Measurements from ENCODE around the gene CHST11.
"Not testable (repeated sequence)": the region's sequence is repeated elsewhere in the genome, so short reads cannot be mapped to it uniquely, and the experiment has no call there.

Gene CHST11

DNA sequence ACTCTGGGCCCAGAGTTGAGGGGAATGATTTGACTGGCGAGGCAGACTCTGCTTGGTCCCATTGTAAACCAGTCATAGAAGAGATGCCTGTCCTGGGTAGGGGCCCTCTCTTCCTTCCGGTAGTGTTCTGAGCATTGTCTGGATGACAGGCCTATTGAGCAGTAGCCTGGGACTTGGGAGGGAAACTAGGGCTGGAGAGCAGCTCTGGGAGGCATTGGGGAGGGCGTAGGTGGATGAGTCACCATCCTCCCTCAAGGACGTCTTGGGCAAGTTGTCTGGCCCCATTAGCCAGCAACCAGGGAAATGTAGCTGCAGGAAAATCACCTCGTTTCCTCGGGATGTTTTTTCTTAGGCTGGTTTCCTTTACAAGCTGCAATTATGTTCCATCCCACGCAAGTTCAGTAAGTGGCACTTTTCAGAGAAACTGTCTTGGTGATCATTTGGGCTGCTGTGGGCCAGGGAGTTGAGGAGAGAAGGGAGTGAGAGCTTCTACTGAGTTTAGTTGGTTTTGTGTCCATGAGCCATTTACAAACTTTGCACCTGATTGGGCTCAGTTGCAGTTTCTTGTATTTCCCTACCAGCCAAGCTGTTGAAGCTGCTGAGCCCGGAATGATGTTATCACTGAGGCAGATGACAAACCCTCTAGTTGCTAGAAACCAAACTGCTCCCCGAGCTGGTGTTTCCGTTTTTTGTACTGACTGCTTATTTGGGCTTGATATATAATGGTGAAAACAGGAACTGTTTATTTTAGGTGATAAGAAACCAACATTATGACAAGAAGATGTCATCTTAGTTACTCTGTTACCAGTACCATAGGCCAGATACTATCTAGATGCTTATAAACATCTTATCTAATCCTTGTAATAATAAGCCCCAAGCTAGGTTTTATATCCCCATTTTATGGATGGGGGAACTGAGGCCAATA is 147.6 kb downstream of the CHST11 start:
- H3K9ac ChIP-seq (ENCODE audit: low read length), result no peak overlapping the region
- H3K9me3 ChIP-seq (ENCODE audit: low read length), result no peaks in the 10 kb centered on the region
- H3K27me3 ChIP-seq (ENCODE audit: control insufficient read depth in 1 of 2, insufficient read depth in 2 of 2, low read length in 2 of 2), result no peaks in the 10 kb centered on the region
- no peaks in the 10 kb centered on the region for H3K36me3 ChIP-seq (ENCODE audit: insufficient read depth, low read length)
- no peak overlapping the region for H3K4me3 ChIP-seq (ENCODE audit: low read depth in 1 of 2, low read length in 2 of 2)
- peak overlapping the region; percentile 37 for H3K27ac ChIP-seq (ENCODE audit: low read depth, low read length)
- H3K4me1 ChIP-seq (ENCODE audit: insufficient read depth, low read length), result peaks cover 13% of the 10 kb centered on the region

DNA sequence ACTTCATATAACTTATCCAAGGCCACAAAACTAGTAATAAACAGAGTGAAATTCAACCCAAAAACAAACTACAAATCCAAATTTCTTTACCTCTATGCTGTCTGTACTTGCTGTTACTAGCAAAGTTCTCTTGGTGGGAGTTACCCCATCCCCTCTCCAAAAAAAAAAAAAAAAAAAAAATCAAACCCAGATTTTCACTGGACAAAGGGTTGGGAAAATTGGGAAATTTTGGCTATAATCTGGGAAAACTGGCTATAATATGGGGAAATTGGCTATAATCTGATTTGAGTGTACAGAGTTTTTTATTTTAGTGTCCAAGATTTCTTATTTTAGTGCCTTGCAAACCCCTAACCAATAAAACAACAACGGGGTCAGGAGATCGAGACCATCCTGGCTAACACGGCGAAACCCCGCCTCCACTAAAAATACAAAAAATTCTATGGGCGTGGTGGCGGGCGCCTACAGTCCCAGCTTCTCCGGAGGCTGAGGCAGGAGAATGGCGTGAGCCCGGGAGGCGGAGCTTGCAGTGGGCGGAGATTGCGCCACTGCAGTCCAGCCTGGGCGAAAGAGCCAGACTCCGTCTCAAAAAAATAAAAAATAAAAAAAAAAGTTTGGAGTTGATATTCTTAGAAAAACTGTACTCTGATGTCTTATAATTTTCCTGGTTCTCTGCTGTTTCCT is 148.4 kb downstream of the CHST11 start:
- Histone ChIP-seq H3K27me3 (ENCODE audit: control insufficient read depth in 1 of 2, insufficient read depth in 2 of 2, low read length in 2 of 2) (no peaks in the 10 kb centered on the region), H3K9ac (ENCODE audit: low read length) (no peak overlapping the region), H3K4me1 (ENCODE audit: insufficient read depth, low read length) (peaks cover 13% of the 10 kb centered on the region), H3K36me3 (ENCODE audit: insufficient read depth, low read length) (no peaks in the 10 kb centered on the region), H3K9me3 (ENCODE audit: low read length) (no peaks in the 10 kb centered on the region), H3K4me3 (ENCODE audit: low read depth in 1 of 2, low read length in 2 of 2) (no peak overlapping the region), H3K27ac (ENCODE audit: low read depth, low read length) (no peak overlapping the region)

DNA sequence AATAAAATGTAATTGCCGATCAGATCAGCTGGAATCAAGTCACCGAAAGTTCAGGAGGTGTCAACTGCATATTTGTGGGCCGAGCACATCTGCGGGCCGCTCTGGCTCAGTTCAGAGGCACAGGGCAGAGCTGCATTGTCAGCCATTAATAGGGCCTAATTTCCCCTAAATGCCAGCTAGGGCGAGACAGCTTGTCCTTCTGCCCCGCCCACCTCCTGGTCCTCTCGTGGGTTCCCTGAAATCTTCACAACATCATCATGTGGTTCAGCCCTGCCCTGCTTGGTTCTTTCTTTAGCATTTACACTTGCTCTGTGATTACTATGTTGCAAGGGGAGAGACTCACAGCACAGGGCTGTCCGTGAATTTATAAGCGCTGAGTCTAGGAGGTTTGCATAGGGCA is 148.9 kb downstream of the CHST11 start:
- H3K36me3 ChIP-seq (ENCODE audit: insufficient read depth, low read length), result no peaks in the 10 kb centered on the region
- H3K9me3 ChIP-seq (ENCODE audit: low read length), result no peaks in the 10 kb centered on the region
- peaks cover 13% of the 10 kb centered on the region for H3K4me1 ChIP-seq (ENCODE audit: insufficient read depth, low read length)
- no peak overlapping the region for H3K27ac ChIP-seq (ENCODE audit: low read depth, low read length)
- H3K9ac ChIP-seq (ENCODE audit: low read length), result no peak overlapping the region
- no peaks in the 10 kb centered on the region for H3K27me3 ChIP-seq (ENCODE audit: control insufficient read depth in 1 of 2, insufficient read depth in 2 of 2, low read length in 2 of 2)
- no peak overlapping the region for H3K4me3 ChIP-seq (ENCODE audit: low read depth in 1 of 2, low read length in 2 of 2)

DNA sequence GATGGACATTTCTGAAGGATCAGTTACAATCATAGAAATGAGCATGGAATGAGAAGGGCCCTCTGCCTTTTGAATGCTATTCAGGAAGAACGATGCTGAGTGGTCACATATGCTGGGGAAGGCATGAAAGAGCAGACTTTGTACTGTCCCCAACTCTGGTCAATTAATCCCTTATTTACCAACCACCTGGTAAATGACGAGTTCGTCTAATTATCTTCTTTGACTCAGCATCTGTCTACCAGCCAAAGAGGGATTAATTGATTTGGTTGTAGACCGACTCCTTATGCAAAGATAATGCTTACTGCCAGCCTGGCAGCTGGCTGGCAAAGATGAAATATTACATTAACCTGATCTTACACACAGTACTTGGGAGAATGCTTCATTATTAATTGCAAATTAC is 152.2 kb downstream of the CHST11 start:
- peaks cover 11% of the 10 kb centered on the region for H3K4me1 ChIP-seq (ENCODE audit: insufficient read depth, low read length)

DNA sequence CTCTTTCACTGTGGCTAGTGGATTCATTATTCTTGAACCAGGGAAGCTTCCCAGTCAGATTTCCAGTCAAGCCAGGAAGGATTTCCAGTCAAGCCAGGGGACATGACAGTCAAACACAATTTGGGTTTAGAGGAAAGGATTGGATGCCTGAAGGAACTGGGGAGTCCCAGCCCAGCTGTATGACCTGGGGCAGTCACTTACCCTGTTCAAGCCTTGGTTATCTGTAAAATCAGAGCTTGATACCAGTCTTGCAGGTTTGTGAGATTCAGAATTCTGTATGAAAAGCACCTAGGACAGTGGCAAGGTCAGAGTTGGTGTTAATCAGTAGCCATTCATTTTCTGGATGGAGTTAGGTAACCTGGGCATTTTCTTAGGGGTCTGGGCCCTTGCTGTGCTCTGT is 152.7 kb downstream of the CHST11 start:
- Histone ChIP-seq H3K27ac (ENCODE audit: low read depth, low read length) (no peak overlapping the region), H3K9ac (ENCODE audit: low read length) (no peak overlapping the region), H3K9me3 (ENCODE audit: low read length) (no peaks in the 10 kb centered on the region), H3K36me3 (ENCODE audit: insufficient read depth, low read length) (no peaks in the 10 kb centered on the region), H3K4me1 (ENCODE audit: insufficient read depth, low read length) (peaks cover 10% of the 10 kb centered on the region), H3K27me3 (ENCODE audit: control insufficient read depth in 1 of 2, insufficient read depth in 2 of 2, low read length in 2 of 2) (no peaks in the 10 kb centered on the region), H3K4me3 (ENCODE audit: low read depth in 1 of 2, low read length in 2 of 2) (no peak overlapping the region)

More for the DNA sequence above, 152.2 kb downstream of the CHST11 start:
- Histone ChIP-seq H3K27ac (ENCODE audit: low read depth, low read length) (no peak overlapping the region), H3K9me3 (ENCODE audit: low read length) (no peaks in the 10 kb centered on the region), H3K9ac (ENCODE audit: low read length) (no peak overlapping the region), H3K27me3 (ENCODE audit: control insufficient read depth in 1 of 2, insufficient read depth in 2 of 2, low read length in 2 of 2) (no peaks in the 10 kb centered on the region), H3K36me3 (ENCODE audit: insufficient read depth, low read length) (no peaks in the 10 kb centered on the region), H3K4me3 (ENCODE audit: low read depth in 1 of 2, low read length in 2 of 2) (no peak overlapping the region)

- Histone ChIP-seq H3K27me3 (ENCODE audit: control insufficient read depth in 1 of 2, insufficient read depth in 2 of 2, low read length in 2 of 2) (no peaks in the 10 kb centered on the region), H3K27ac (ENCODE audit: low read depth, low read length) (no peak overlapping the region), H3K9me3 (ENCODE audit: low read length) (no peaks in the 10 kb centered on the region), H3K4me3 (ENCODE audit: low read depth in 1 of 2, low read length in 2 of 2) (no peak overlapping the region), H3K9ac (ENCODE audit: low read length) (no peak overlapping the region), H3K4me1 (ENCODE audit: insufficient read depth, low read length) (peaks cover 21% of the 10 kb centered on the region), H3K36me3 (ENCODE audit: insufficient read depth, low read length) (no peaks in the 10 kb centered on the region)
These were observed 153.9 kb downstream of the CHST11 start for GRCh38 chr12:104610513-104611235.

DNA sequence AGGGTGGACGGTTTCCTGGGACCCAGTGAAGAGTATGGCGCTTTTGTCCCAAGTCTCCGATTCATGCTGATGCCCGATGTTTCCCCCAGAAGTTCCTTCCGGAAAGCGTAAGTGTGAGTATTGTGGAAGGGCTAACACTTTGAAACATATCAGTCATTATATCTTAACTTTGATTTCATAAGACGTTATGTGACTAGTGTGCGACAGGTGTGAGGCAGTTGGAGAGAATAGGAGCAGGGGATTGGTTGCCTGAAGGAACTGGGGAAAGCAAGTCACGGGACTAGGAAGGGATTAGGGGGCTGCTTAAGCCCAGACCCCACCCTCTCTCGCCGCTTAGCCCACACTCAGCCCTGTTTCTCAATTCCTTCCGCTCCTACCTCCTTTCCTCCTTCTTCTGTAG is 154.9 kb downstream of the CHST11 start:
- H3K4me1 ChIP-seq (ENCODE audit: insufficient read depth, low read length), result peaks cover 27% of the 10 kb centered on the region
- no peaks in the 10 kb centered on the region for H3K36me3 ChIP-seq (ENCODE audit: insufficient read depth, low read length)
- no peaks in the 10 kb centered on the region for H3K27me3 ChIP-seq (ENCODE audit: control insufficient read depth in 1 of 2, insufficient read depth in 2 of 2, low read length in 2 of 2)
- H3K9me3 ChIP-seq (ENCODE audit: low read length), result no peaks in the 10 kb centered on the region
- H3K4me3 ChIP-seq (ENCODE audit: low read depth in 1 of 2, low read length in 2 of 2), result no peak overlapping the region
- no peak overlapping the region for H3K27ac ChIP-seq (ENCODE audit: low read depth, low read length)
- H3K9ac ChIP-seq (ENCODE audit: low read length), result no peak overlapping the region

DNA sequence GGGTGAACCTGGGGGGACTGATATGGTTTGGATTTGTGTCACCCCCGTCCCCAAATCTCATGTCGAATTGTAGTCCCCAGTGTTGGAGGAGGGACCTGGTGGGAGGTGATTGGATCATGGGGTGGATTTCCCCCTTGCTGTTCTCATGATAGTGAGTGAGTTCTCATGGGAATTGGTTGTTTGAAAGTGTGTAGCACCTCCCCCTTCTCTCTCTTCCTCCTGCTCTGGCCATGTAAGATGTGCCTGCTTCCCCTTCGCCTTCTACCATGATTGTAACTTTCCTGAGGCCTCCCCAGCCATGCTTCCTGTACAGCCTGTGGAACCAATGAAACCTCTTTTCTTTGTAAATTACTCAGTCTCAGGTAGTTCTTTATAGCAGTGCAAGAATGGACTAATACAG is 156.6 kb downstream of the CHST11 start:
- not testable (repeated sequence) for H3K27ac ChIP-seq (ENCODE audit: low read depth, low read length); H3K27me3 ChIP-seq (ENCODE audit: control insufficient read depth in 1 of 2, insufficient read depth in 2 of 2, low read length in 2 of 2); H3K4me3 ChIP-seq (ENCODE audit: low read depth in 1 of 2, low read length in 2 of 2); H3K9me3 ChIP-seq (ENCODE audit: low read length); H3K9ac ChIP-seq (ENCODE audit: low read length); H3K36me3 ChIP-seq (ENCODE audit: insufficient read depth, low read length)
- H3K4me1 ChIP-seq (ENCODE audit: insufficient read depth, low read length), result peaks cover 34% of the 10 kb centered on the region

DNA sequence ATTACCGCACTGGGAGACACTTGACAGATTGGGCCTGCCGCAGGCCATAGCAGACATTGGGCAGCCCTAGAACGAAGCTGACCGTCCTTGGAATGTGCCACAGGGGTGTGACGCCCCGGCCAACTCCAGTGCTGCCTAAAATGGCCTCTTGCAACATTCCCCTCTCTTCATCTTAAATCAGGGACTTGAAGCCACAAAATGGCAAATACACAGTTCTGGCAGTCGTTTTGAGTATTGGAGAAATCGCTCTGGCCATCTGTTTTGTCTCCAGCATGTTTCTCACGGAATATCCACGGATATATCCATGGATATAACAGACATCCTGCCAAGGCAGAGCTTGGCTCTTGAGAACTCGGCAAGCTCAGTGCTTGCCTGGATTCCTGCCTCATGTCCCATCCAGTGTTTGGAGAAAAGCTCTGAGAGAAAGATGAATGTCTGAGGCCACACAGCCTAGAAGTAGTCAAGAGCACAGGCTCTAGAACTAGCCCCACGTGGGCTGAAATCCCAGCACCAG is 158.4 kb downstream of the CHST11 start:
- Histone ChIP-seq H3K36me3 (ENCODE audit: insufficient read depth, low read length) (no peaks in the 10 kb centered on the region), H3K9ac (ENCODE audit: low read length) (no peak overlapping the region), H3K4me1 (ENCODE audit: insufficient read depth, low read length) (peaks cover 34% of the 10 kb centered on the region), H3K4me3 (ENCODE audit: low read depth in 1 of 2, low read length in 2 of 2) (peak overlapping the region in 1 of 2 donors; percentile 28), H3K27me3 (ENCODE audit: control insufficient read depth in 1 of 2, insufficient read depth in 2 of 2, low read length in 2 of 2) (no peaks in the 10 kb centered on the region), H3K9me3 (ENCODE audit: low read length) (no peaks in the 10 kb centered on the region), H3K27ac (ENCODE audit: low read depth, low read length) (peak overlapping the region; percentile 72)

DNA sequence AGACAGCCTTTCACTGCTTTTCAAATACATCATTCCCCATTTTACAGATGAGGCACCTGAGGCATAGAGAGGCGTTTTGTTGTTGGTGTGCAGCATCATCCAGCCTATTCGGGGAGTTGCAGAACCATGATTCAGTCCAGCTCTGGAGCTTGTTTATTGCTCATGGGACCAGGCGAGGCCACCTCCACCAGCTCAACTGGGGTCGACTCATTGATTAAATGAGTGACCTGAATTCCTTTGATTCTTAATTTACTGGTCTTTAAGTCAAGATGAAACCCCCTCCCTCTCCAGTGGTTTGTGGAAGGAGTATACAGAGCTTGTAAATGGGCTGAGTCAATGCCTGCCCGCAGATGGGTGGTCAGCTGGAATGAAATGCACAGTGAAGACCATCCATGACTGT is 161.9 kb downstream of the CHST11 start:
- Histone ChIP-seq H3K36me3 (ENCODE audit: insufficient read depth, low read length) (no peaks in the 10 kb centered on the region), H3K4me1 (ENCODE audit: insufficient read depth, low read length) (peaks cover 32% of the 10 kb centered on the region), H3K9me3 (ENCODE audit: low read length) (no peaks in the 10 kb centered on the region), H3K4me3 (ENCODE audit: low read depth in 1 of 2, low read length in 2 of 2) (no peak overlapping the region), H3K27me3 (ENCODE audit: control insufficient read depth in 1 of 2, insufficient read depth in 2 of 2, low read length in 2 of 2) (no peaks in the 10 kb centered on the region), H3K27ac (ENCODE audit: low read depth, low read length) (no peak overlapping the region), H3K9ac (ENCODE audit: low read length) (no peak overlapping the region)

DNA sequence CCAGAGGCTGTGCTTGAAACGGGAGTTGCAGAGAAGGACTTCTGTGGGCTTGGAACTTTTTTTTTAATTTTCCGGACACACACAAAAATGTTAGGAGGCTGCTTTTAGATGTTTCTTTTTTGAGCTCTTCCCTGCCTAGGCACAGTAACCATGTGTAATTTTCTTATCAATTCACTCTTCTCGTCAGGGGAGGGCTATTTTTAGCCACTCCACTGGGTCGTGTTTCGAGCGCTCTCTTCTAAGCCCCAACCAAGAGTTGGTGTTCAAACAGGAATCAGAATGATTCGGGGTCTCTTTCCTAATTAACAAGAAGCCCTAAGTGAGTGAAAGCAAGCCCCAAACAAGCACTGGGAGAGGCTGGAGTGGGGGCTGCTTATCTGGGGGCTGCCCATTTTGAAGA is 162.6 kb downstream of the CHST11 start:
- H3K9me3 ChIP-seq (ENCODE audit: low read length), result no peaks in the 10 kb centered on the region
- no peaks in the 10 kb centered on the region for H3K27me3 ChIP-seq (ENCODE audit: control insufficient read depth in 1 of 2, insufficient read depth in 2 of 2, low read length in 2 of 2)
- H3K36me3 ChIP-seq (ENCODE audit: insufficient read depth, low read length), result no peaks in the 10 kb centered on the region
- no peak overlapping the region for H3K9ac ChIP-seq (ENCODE audit: low read length)
- H3K4me3 ChIP-seq (ENCODE audit: low read depth in 1 of 2, low read length in 2 of 2), result no peak overlapping the region
- H3K27ac ChIP-seq (ENCODE audit: low read depth, low read length), result no peak overlapping the region
- peaks cover 27% of the 10 kb centered on the region for H3K4me1 ChIP-seq (ENCODE audit: insufficient read depth, low read length)
